GM19043 (cell line): Measurements from ENCODE around the gene BANP.
"Not testable (repeated sequence)": the region's sequence is repeated elsewhere in the genome, so short reads cannot be mapped to it uniquely, and the experiment has no call there.

Source experiments
- ATAC-seq: cut with Tn5 transposase; IDR thresholded peaks from one replicate; pipeline ENCODE4 v1.9.1; 2021; ENCODE audit warnings: low read depth; ENCODE audit not compliant: unreplicated experiment

Gene BANP

GRCh38 chr16:88094253-88094575, 143.0 kb downstream of the BANP start:
- not testable (repeated sequence) for ATAC-seq

DNA sequence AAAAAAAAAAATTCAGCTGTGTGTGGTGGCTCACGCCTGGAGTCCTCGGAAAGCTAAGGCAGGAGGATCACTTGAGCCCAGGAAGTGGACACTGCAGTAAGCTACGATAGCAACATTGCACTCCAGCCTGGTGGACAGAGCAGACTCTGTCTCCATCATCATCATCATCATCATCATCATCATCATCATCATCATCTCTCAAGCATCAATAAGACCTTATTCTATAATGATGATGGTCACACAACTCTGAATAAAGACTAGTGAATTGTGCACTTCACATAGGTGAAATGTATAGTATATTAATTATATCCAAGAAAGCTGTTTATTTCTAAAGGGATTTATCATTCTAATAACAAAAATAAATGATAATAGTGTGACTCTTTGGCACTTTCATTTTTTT, 143.7 kb downstream of the BANP start:
- ATAC-seq, result not testable (repeated sequence)

DNA sequence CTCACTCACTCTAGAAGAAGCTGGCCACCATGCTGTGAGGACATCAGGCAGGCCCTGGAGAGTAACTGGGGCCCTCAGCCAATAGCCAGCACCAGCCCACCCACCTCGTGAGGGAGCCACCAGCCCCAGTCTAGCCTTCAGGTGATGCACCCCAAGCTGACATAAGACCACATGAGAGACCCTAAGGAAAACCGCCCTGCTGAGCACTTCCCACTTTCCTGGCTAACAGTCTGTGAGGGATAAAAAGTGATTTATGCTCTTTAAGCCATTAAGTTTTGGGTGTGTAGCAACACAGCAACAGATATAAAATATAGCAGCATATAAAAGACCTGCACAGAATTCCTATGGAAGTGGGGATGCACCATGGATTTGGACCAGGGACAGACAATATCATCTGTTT, 145.4 kb downstream of the BANP start:
- ATAC-seq, result not testable (repeated sequence)

DNA sequence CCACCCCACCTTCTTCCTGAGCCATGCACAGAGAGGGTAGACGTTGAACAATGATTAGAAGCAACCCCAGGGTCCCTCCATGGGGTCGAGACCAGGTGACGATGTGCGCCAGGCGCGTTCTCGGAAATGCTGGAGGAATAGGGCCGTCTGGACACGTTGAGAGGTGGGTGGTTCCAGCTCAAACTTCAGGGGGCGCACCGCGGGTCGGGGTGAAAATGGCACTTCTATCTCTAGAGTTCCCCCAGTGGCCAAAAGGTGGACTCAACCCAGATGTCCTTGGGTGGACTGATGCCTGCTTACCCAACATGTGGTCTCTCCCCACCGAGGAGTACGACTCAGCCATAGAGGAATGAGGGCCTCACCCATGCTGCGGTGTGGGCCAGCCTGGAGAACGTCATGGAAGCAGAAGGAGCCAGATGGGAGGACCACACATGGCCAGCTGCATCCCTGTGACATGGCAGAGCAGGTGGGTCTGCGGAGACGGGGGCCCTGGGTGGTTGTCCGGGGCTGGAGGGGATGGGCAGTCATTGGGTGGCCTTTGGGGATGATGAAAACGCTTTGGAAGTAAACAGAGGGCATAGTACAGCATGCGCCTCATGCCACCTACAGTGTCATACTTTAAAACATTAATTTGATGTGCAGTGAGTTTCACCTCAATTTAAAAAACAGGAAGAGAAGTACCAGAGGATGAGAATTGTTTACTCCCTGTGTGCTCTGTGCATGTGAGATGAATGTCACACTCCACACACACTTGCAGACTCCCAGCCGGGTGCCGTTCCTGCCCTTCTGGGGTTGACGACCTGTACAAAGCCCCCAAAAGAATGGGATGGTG, 147.7 kb downstream of the BANP start:
- not testable (repeated sequence) for ATAC-seq

DNA sequence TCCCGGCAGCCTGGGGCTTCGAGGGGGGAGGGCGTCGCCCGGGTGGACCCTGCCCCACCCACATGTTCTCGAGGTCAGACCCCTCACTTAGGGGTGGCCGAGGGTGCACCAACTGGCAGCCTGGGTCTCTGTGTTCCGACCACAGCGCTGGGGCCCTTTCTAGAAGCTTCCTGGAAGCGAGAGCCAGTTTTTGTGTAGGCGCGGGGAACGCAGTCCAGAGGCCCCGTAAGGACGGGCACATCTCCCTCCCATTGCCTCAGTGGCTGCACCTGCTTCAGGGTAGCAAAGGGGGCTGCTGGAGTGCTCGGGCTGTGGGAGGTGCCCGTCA, 148.3 kb downstream of the BANP start:
- ATAC-seq, result no peak

DNA sequence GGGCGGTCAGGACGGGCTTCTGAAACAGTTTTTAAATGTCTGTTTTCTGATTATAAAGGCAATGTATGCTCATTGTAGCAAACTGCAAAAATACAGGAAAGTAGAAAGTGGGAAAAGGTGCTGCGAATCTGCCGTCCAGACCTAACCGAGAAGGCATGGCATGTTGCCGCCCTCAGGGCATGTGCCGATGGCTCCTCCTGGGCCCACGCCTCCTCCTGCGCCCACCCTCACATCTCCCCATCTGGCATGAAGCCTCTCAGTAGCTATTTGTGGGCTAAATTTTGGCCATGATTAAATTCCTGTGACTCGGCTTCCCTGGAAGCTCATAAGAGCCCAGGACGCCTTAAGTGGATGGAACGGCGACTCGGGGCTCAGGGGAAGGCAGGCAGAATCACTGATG, 148.7 kb downstream of the BANP start:
- not testable (repeated sequence) for ATAC-seq

DNA sequence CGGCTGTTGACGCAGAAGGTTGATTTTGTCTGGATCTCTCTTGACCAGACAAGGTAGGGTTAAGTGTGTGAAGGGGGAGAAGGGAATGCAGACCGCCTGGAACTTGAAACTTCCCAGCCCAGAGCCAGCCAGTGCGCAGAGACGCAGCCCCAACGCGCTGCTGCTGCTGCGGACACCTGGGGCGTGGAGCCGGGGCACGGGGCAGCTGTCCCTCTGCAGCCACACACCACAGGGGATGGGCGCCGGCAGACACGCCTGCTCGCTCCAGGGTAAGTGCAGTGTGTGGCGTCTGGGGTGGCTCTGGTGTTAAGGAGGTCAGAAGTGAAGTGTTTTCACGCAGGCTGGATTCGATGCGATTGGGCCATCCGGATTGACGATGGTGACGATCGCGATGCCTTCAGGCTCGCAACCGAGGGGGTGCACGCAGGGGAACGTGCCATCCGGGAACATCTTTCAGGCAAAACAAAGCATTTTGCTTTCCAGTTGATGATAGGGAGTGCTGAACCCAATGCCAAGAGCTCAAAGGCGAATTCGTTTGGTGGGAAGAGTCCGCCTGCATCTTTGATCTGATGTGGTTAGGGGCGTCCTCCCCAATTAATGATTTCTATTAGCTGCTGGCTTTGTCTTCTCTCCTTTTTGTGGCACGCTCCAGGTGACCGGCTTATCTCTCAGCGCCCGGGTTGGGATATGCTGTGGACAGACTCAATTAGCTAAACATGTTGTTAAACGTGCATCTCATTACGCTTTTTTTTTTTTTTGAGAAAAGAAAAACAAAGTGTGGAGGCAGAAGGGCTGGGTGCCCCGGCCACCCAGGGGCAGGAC, 149.8 kb downstream of the BANP start:
- not testable (repeated sequence) for ATAC-seq

GRCh38 chr16:88101623-88102105, 150.4 kb downstream of the BANP start:
- ATAC-seq, result not testable (repeated sequence)

DNA sequence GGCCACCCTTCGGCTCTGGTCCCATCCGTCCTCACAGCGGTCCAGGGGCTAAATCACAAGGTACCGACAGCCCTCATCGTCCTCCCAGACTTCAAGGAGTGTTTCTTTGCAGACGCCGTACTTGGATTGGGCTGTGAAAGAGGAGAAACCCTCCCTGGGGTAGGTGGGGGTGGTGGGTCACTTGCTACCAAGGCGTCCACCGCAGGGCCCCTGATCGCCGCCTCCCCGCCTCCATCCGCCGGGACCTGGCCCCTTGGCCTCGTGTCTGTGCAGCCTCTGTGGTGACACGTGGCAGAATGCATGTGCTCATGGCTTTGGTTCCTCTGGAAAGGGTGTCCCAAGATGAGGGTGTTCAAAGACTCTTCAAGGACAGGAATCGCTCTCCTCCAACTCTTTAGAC, 151.4 kb downstream of the BANP start:
- ATAC-seq, result no peak

DNA sequence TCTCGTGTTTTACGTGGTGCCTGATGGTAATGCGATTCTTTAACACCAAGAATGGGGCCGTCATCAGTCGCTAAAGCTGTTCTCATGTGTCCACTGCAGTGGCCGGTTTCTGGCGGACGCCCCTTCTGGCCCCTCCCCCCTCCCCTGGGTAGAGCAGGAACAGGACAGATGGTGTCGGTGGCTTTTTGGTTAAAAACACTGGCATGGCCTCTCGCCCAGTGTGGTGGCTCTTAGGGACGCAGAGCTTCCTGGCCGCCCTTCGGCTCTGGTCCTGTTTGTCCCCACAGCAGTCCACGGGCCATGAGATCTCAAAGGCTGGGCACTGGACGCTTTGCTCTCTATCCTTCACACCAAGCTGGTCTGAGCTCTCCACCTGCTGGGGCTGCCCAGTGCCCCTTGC, 151.8 kb downstream of the BANP start:
- ATAC-seq, result no peak

GRCh38 chr16:88103581-88104188, 152.5 kb downstream of the BANP start:
- ATAC-seq, result no peak

DNA sequence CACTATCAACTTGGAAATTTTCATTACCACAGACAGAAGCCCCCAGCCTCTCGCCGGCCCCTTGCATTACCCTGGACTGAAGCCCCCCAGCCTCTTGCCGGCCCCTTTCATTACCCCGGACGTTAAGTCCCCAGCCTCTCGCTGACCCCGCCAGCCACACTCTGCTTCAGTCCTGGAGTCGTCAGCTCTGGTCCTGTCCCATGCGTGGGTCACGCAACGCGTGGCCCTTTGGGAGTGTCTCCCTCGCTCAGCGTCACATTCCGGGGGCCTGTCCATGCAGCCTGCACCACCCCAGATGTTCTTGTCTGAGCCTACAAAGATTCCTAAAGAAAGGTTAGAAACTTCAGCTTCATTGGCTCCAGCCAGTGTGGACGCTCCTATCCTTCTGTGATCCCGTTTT, 153.1 kb downstream of the BANP start:
- ATAC-seq, result not testable (repeated sequence)

GRCh38 chr16:88105574-88106140, 154.4 kb downstream of the BANP start:
- ATAC-seq, result not testable (repeated sequence)

DNA sequence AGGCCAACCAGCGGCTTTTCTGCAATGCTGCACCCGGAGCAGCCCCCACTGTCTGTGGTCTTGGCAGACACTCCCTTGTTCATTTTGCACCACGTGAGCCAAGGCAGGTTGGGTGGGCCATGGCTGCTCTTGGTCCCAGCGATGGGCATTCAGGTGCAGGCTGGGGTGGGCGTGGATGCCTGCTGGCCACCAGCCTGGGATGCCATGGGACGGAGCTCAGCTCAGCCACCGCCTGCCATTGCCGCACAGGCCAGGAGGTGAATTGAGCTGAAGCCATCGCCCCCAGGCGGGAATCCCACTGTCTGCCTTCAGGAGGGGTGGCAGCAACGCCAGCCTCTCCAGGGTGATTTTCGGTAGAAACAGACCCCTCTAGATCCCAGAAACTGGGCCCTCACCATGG, 155.3 kb downstream of the BANP start:
- not testable (repeated sequence) for ATAC-seq

GRCh38 chr16:88108762-88109161, 157.5 kb downstream of the BANP start:
- no peak for ATAC-seq

DNA sequence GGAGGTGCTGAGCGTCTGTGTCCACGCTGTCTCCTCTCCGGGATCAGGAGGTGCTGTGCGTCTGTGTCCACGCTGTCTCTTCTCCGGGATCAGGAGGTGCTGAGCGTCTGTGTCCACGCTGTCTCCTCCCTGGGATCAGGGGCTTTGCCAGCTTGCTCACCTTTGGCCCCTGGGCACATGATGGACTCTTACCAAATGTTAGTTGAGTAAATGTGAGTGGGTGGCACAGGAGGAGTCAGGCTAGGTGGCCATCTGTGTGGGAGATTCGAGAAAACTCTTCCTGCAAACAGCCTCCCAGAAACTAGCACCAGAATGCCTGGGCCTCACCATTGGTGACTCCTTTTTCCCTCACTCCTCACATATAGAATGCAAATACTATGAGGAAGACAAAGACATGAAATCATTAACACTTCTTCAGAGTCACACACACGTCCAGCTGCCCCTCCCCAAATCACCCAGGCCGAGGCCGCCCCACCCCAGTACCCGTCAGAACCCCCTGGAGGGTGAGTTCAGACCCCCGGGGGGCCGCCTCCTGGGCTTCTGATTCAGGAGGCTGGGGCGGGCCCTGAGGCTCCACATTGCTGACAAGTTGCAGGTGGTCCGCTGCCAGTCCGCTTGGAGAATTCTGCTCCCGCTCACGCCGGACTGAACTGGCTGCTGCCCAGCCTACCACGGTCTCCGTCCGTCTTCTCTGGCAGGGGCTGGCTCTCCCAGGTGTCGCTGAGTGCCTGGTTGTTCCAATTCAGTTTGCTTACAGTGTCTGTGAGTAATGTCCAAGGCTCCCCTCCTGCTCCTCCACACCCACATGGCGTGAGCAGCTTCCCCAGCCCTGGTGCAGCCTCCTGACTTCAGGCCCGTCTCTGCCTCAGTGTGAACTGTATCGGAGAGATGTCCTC, 158.7 kb downstream of the BANP start:
- ATAC-seq, result not testable (repeated sequence)

- ATAC-seq, result not testable (repeated sequence)
Observed at GRCh38 chr16:88110875-88111494, 159.8 kb downstream of the BANP start.

- ATAC-seq, result not testable (repeated sequence)
Observed at GRCh38 chr16:88111976-88112375, 160.7 kb downstream of the BANP start.

- ATAC-seq, result no peak
Observed at GRCh38 chr16:88113545-88114045, 162.4 kb downstream of the BANP start.
